Measurements from ENCODE around the gene CAMTA1. TPM values are rescaled to one million over a fixed set of nuclear protein-coding genes. Genes with fewer than 3 reads are reported as not detected.

CAMTA1 gene
- total RNA-seq, 6 donors from 2014 or later, result 38.8 to 74.0 (median 46.1) TPM

- Histone ChIP-seq H3K4me3 (no peak overlapping the region), H3K9me3 (no peaks in the 10 kb centered on the region), H3K36me3 (no peaks in the 10 kb centered on the region), H3K27ac (no peak overlapping the region), H3K4me1 (no peaks in the 10 kb centered on the region), H3K27me3 (no peaks in the 10 kb centered on the region)
- 93 to 94% methylated on average over 12 to 16 of the region's 16 CpGs for WGBS, 2 donors
- DNase-seq (no peak), ATAC-seq (ENCODE audit: low FRiP score in 2 of 2) (no peak)
- TF ChIP-seq CTCF (IDR thresholded peaks at IDR 0.05), result no peak
- TF ChIP-seq EP300 (IDR thresholded peaks at IDR 0.05), result no peak
- no peak for TF ChIP-seq POLR2AphosphoS5 (IDR thresholded peaks at IDR 0.05)
- no peak for TF ChIP-seq POLR2A (IDR thresholded peaks at IDR 0.05)
Measured at GRCh38 chr1:7508052-7508933, 723.0 kb downstream of the CAMTA1 start.

- Histone ChIP-seq H3K27me3 (no peaks in the 10 kb centered on the region), H3K4me3 (no peak overlapping the region), H3K4me1 (no peaks in the 10 kb centered on the region), H3K9me3 (no peaks in the 10 kb centered on the region), H3K27ac (no peak overlapping the region), H3K36me3 (no peaks in the 10 kb centered on the region)
- WGBS, 2 donors, result 75 to 81% methylated on average over 11 of the region's 11 CpGs
- ATAC-seq (ENCODE audit: low FRiP score in 2 of 2) (no peak), DNase-seq (no peak)
- TF ChIP-seq CTCF (IDR thresholded peaks at IDR 0.05), result no peak
- TF ChIP-seq POLR2A (IDR thresholded peaks at IDR 0.05), result no peak
- no peak for TF ChIP-seq EP300 (IDR thresholded peaks at IDR 0.05)
- no peak for TF ChIP-seq POLR2AphosphoS5 (IDR thresholded peaks at IDR 0.05)
Measured at GRCh38 chr1:7508934-7509519, 723.8 kb downstream of the CAMTA1 start.

GRCh38 chr1:7509598-7509997, 724.3 kb downstream of the CAMTA1 start:
- no peak for ATAC-seq (ENCODE audit: low FRiP score in 2 of 2)
- no peaks in the 10 kb centered on the region for H3K27me3 ChIP-seq
- H3K36me3 ChIP-seq, result no peaks in the 10 kb centered on the region
- H3K27ac ChIP-seq, result no peak overlapping the region
- DNase-seq, result no peak
- TF ChIP-seq EP300 (IDR thresholded peaks at IDR 0.05), result no peak
- TF ChIP-seq POLR2A (IDR thresholded peaks at IDR 0.05), result no peak
- no peak for TF ChIP-seq POLR2AphosphoS5 (IDR thresholded peaks at IDR 0.05)
- no peak for TF ChIP-seq CTCF (IDR thresholded peaks at IDR 0.05)
- no peak overlapping the region for H3K4me3 ChIP-seq
- 81 to 84% methylated on average over 7 of the region's 7 CpGs for WGBS, 2 donors
- no peaks in the 10 kb centered on the region for H3K4me1 ChIP-seq
- no peaks in the 10 kb centered on the region for H3K9me3 ChIP-seq

- ATAC-seq (ENCODE audit: low FRiP score in 2 of 2), result no peak
- Histone ChIP-seq H3K4me3 (no peak overlapping the region), H3K27ac (no peak overlapping the region), H3K9me3 (no peaks in the 10 kb centered on the region), H3K4me1 (no peaks in the 10 kb centered on the region), H3K27me3 (no peaks in the 10 kb centered on the region), H3K36me3 (no peaks in the 10 kb centered on the region)
- TF ChIP-seq CTCF (IDR thresholded peaks at IDR 0.05), result no peak
- no peak for TF ChIP-seq POLR2A (IDR thresholded peaks at IDR 0.05)
- TF ChIP-seq POLR2AphosphoS5 (IDR thresholded peaks at IDR 0.05), result no peak
- no peak for TF ChIP-seq EP300 (IDR thresholded peaks at IDR 0.05)
- WGBS, 2 donors, result 86 to 87% methylated on average over 3 to 7 of the region's 7 CpGs
- DNase-seq, result no peak
Measured at GRCh38 chr1:7510389-7510931, 725.2 kb downstream of the CAMTA1 start.

Measured in upper lobe of left lung (tissue), 6 donors.